ENCODE results near the gene ZBTB38. TPM values are rescaled to one million over a fixed set of nuclear protein-coding genes. Genes with fewer than 3 reads are reported as not detected.

Gene ZBTB38
- total RNA-seq, 2 experiments from 2014 or later: 8.4 to 12.4 TPM

GRCh38 chr3:141341536-141341935, 26.8 kb upstream of the ZBTB38 start:
- BruUV-seq (replicated peaks): no TSS peak
- ChIA-PET CTCF (ENCODE audit: unreplicated experiment) (no interaction called here), POLR2A (interaction anchor here (0.7 kb wide), 1 partner anchor 979 kb away, joined by 3 read pairs; no protein-coding TSS in a partner anchor)
- Histone ChIP-seq H3K79me2 (ENCODE audit: insufficient read depth, low read depth, low read length) (no peaks in the 10 kb centered on the region), H3K36me3 (ENCODE audit: insufficient read depth, low read length) (no peaks in the 10 kb centered on the region), H2AFZ (ENCODE audit: low read length) (no peak overlapping the region), H3K4me1 (ENCODE audit: insufficient read depth, low read length, poor library complexity, severe bottlenecking) (peaks cover 12% of the 10 kb centered on the region), H4K20me1 (ENCODE audit: insufficient read depth, low read length) (no peaks in the 10 kb centered on the region), H3K27ac (ENCODE audit: low read depth, low read length, poor library complexity, severe bottlenecking) (no peak overlapping the region), H3K4me2 (ENCODE audit: low read length) (no peak overlapping the region), H3K9me2 (ENCODE audit: insufficient read depth, low read length) (no peaks in the 10 kb centered on the region), H3K9me3 (ENCODE audit: low read length) (no peaks in the 10 kb centered on the region), H3K4me3 (ENCODE audit: low read depth, low read length, poor library complexity, severe bottlenecking) (no peak overlapping the region)
- no peak for TF ChIP-seq EZH2phosphoT487 (IDR thresholded peaks at IDR 0.05; ENCODE audit: borderline replicate concordance, low read depth, low read length)
- TF ChIP-seq, protein P1, sequence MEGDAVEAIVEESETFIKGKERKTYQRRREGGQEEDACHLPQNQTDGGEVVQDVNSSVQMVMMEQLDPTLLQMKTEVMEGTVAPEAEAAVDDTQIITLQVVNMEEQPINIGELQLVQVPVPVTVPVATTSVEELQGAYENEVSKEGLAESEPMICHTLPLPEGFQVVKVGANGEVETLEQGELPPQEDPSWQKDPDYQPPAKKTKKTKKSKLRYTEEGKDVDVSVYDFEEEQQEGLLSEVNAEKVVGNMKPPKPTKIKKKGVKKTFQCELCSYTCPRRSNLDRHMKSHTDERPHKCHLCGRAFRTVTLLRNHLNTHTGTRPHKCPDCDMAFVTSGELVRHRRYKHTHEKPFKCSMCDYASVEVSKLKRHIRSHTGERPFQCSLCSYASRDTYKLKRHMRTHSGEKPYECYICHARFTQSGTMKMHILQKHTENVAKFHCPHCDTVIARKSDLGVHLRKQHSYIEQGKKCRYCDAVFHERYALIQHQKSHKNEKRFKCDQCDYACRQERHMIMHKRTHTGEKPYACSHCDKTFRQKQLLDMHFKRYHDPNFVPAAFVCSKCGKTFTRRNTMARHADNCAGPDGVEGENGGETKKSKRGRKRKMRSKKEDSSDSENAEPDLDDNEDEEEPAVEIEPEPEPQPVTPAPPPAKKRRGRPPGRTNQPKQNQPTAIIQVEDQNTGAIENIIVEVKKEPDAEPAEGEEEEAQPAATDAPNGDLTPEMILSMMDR (conservative IDR thresholded peaks at IDR 0.05; ENCODE audit: low read length): no peak
- intact Hi-C loops (cut with micrococcal nuclease; ENCODE audit: unreplicated experiment): no loop called here
- no peak for DNase-seq (ENCODE audit: low spot score)

GRCh38 chr3:141342386-141342785, 25.9 kb upstream of the ZBTB38 start:
- TF ChIP-seq, protein P1 (conservative IDR thresholded peaks at IDR 0.05; ENCODE audit: low read length): no peak
- TF ChIP-seq EZH2phosphoT487 (IDR thresholded peaks at IDR 0.05; ENCODE audit: borderline replicate concordance, low read depth, low read length): no peak
- ChIA-PET POLR2A (interaction anchor here (0.5 to 1.0 kb wide), 4 partner anchors 9 to 918 kb away, joined by 3 to 10 read pairs (median 4); no protein-coding TSS in a partner anchor), CTCF (ENCODE audit: unreplicated experiment) (no interaction called here)
- H3K9me2 ChIP-seq (ENCODE audit: insufficient read depth, low read length): no peaks in the 10 kb centered on the region
- peaks cover 3% of the 10 kb centered on the region for H3K4me1 ChIP-seq (ENCODE audit: insufficient read depth, low read length, poor library complexity, severe bottlenecking)
- intact Hi-C loops (cut with micrococcal nuclease; ENCODE audit: unreplicated experiment): no loop called here
- H3K27ac ChIP-seq (ENCODE audit: low read depth, low read length, poor library complexity, severe bottlenecking): no peak overlapping the region
- DNase-seq (ENCODE audit: low spot score): no peak
- no peaks in the 10 kb centered on the region for H3K36me3 ChIP-seq (ENCODE audit: insufficient read depth, low read length)
- H3K9me3 ChIP-seq (ENCODE audit: low read length): no peaks in the 10 kb centered on the region
- no peak overlapping the region for H2AFZ ChIP-seq (ENCODE audit: low read length)
- H3K4me2 ChIP-seq (ENCODE audit: low read length): no peak overlapping the region
- H3K79me2 ChIP-seq (ENCODE audit: insufficient read depth, low read depth, low read length): no peaks in the 10 kb centered on the region
- no peak overlapping the region for H3K4me3 ChIP-seq (ENCODE audit: low read depth, low read length, poor library complexity, severe bottlenecking)
- no TSS peak for BruUV-seq (replicated peaks)
- no peaks in the 10 kb centered on the region for H4K20me1 ChIP-seq (ENCODE audit: insufficient read depth, low read length)

GRCh38 chr3:141343077-141343476, 25.2 kb upstream of the ZBTB38 start:
- CTCF ChIA-PET (ENCODE audit: unreplicated experiment): no interaction called here
- H3K27ac ChIP-seq (ENCODE audit: low read depth, low read length, poor library complexity, severe bottlenecking): no peak overlapping the region
- no peaks in the 10 kb centered on the region for H3K79me2 ChIP-seq (ENCODE audit: insufficient read depth, low read depth, low read length)
- no peaks in the 10 kb centered on the region for H3K4me1 ChIP-seq (ENCODE audit: insufficient read depth, low read length, poor library complexity, severe bottlenecking)
- no peaks in the 10 kb centered on the region for H3K9me3 ChIP-seq (ENCODE audit: low read length)
- H3K9me2 ChIP-seq (ENCODE audit: insufficient read depth, low read length): no peaks in the 10 kb centered on the region
- no TSS peak for BruUV-seq (replicated peaks)
- POLR2A ChIA-PET: interaction anchor here (0.5 to 1.0 kb wide), 4 partner anchors 8 to 919 kb away, joined by 3 to 10 read pairs (median 4); no protein-coding TSS in a partner anchor
- DNase-seq (ENCODE audit: low spot score): no peak
- no peak overlapping the region for H2AFZ ChIP-seq (ENCODE audit: low read length)
- H3K4me3 ChIP-seq (ENCODE audit: low read depth, low read length, poor library complexity, severe bottlenecking): no peak overlapping the region
- no peaks in the 10 kb centered on the region for H4K20me1 ChIP-seq (ENCODE audit: insufficient read depth, low read length)
- intact Hi-C loops (cut with micrococcal nuclease; ENCODE audit: unreplicated experiment): no loop called here
- H3K36me3 ChIP-seq (ENCODE audit: insufficient read depth, low read length): no peaks in the 10 kb centered on the region
- H3K4me2 ChIP-seq (ENCODE audit: low read length): no peak overlapping the region
- TF ChIP-seq, protein P1 (conservative IDR thresholded peaks at IDR 0.05; ENCODE audit: low read length): no peak
- no peak for TF ChIP-seq EZH2phosphoT487 (IDR thresholded peaks at IDR 0.05; ENCODE audit: borderline replicate concordance, low read depth, low read length)

All from OCI-LY7 (cell line).